HG03280 (cell line): ENCODE data around the gene PLEKHA1.

Source experiments
- ATAC-seq: cut with Tn5 transposase; IDR thresholded peaks from one replicate; pipeline ENCODE4 v1.9.1; 2021; ENCODE audit warnings: mild to moderate bottlenecking, moderate library complexity; ENCODE audit not compliant: unreplicated experiment

PLEKHA1 gene

DNA sequence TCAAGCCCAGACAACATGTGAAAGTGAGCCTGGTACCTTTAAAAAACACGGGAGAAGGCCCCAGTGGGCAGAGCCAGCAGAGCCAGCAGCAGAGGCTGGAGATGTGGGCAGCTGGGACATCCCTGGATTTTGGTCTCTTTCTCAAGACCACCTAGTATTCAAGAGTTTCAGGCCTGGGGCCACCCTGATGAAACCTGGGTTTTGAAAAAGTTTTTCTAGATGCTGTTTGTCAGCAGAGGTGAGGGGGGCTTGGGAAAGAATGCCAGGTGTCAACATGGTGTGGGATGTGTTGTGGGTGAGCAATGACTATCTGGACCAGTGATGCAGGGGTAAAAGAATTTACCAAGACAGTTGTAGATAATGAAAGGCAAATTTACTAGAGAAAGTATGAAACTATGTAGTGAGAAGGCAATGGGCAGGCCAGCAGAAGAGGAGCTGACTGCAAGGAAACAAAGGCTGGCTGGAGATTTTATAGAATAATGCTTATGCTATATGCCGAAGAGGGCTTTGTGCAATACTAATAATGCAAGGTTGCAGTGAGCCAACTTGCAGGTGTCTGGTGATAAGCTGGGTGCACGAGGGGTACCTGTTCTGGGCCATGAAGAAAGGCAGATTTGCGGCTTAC, 28.1 kb upstream of the PLEKHA1 start:
- no peak for ATAC-seq

DNA sequence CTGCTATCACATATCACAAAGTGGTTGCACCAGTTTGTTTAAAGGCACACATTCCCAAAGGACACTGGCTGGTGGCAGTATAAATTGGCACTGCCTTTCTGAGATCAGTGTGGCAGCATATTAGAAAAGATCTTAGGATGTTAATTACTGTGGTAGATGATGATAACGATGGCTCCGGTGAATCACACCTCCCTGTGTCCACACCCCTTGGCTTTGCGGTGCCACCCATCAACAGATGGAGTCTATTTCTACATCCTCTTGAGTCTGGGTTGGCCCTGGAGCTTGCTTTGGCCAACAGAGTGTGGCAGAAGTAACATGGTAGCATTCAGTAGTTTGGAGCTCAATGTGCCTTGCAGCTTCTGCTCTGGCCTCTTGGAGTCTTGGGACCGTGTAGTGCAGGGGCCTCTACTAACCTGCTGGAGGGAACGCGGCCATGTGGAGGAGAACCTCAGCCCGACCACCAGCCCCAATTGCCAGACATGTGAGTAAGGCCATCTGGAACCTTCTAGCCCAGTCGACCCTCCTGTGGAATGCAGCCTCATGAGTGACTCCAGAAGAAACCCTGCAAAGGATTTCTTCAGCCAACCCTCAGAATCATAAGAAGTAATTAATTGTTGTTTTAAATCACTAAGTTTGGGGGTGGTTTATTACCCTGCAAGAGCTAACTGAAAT, 27.2 kb upstream of the PLEKHA1 start:
- ATAC-seq = no peak

DNA sequence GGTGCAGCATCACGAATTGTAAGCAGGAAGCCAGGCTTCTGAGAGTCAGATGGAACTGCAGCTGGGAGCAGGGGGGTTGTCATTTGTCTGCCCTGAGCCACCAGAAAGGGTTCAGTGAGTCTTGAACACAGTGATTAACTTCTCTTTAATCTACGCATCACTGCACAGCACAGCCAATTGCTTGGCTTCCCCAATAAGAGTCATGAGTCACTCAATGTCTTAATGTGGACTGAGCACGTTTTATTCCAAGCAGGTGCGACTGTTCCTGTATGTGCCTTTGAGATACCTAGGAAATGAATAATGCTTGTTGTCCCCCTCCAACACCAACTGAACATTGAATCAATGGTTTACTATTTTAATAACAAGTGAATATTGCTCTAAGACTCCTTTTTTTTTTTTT, 26.0 kb upstream of the PLEKHA1 start:
- no peak for ATAC-seq

DNA sequence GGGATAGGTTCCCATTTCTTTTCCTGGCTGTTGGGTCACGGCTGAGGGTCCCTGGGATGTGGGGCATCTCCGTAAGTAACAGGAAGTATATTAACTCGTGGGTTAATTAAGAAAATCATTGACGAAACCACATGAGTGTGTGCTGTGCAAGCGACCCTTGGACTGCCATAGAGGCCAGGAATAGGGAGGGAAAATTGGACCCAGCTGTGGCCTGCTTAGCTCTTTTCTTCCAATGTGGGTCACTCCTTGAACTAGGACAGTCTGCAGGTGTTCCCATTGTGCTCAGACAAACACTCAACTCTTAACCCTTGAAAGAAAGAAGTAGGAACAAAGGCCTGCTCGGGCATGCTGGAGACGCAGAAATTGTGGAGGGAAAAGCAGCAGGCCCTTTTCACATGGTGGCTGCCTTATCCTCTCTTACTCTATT, 25.6 kb upstream of the PLEKHA1 start:
- no peak for ATAC-seq

GRCh38 chr10:122349758-122350369, 24.6 kb upstream of the PLEKHA1 start:
- no peak for ATAC-seq

DNA sequence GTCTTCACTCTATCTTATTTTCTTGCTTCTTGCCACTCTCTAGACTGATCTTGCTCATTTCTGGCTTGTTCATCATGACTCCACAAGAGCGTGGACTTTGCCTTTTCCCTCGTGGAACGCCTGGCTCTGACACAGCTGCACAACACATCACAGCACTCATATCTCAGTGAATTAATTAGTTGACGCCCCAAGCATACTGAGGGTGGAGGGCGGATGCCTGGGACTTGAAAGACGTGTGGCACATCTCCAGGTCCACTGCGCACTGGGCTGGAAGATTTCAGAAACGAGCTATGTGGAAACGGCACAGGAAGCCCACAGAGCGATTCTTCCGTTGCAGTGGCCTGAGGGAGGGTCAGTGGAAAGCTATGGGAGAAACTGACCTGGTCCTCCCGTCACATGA, 23.6 kb upstream of the PLEKHA1 start:
- no peak for ATAC-seq

DNA sequence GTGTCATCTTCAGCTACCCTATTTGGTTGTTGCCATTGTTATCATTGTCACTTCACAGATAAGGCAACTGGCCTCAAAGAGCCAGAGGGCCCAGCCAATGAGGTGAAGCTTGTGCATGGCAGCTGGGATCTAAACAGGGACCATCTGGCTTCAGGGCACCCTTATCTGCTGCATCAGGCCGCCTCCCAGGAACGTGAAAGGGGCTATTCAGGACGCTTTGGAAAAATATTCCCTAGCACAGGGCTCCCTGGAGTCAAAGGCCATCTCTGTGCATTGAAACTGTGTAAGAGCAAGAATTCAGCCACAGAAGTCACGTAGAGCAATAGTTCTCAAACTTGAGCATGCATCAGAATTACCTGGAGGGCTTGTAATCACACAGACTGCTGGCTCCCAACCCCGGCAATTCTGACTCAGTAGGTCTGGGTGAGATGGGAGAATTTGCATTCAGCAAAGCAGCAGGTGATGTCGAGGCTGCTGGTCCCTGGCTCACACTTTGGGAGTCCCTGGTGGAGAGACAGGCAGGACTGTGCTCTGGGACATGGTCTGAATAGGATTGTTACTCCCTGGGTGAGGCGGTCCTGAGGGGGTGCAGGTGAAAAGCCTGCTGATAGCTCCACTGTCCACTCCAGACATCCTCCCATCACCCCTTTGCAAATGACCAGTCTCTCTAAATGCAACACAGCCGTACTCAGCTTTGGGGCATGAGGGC, 21.5 kb upstream of the PLEKHA1 start:
- ATAC-seq = no peak

DNA sequence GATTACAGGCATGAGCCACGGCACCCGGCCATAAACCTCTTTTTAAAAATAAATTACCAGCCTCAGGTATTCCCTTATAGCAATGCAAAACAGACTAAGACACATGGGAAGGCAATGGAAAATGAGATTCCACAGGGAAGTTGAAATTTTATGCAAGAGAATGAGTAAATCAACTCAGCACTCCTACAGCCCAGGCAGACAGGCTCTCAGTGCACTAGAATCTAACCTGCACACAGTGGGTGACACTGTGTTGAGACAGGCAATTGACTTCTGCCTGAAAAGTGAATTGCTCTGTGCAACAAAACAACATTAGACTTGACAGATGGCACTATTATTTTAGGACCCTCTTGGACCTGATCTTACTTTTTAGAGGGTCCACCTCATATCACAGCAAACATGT, 20.1 kb upstream of the PLEKHA1 start:
- ATAC-seq = no peak

GRCh38 chr10:122357685-122358084, 16.8 kb upstream of the PLEKHA1 start:
- no peak for ATAC-seq

DNA sequence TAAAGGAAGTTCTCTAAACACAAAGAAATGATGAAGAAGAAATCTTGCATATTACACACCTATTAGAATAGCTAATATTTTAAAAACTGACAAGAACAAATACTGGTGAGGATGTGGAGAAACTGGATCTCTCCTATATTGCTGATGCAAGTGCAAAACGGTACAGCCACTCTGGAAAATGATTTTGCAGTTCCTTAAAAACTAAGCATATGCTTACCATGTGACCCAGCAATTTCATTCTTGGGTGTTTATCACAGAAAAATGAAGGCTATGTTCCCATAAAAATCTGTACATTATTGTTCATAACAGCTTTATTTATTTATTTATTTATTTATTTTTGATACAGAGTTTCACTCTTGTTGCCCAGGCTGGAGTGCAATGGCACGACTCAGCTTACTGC, 14.9 kb upstream of the PLEKHA1 start:
- no peak for ATAC-seq

- ATAC-seq = no peak
Observed at GRCh38 chr10:122361046-122361445, 13.5 kb upstream of the PLEKHA1 start.

GRCh38 chr10:122362031-122362592, 12.4 kb upstream of the PLEKHA1 start:
- no peak for ATAC-seq

GRCh38 chr10:122362621-122363020, 11.9 kb upstream of the PLEKHA1 start:
- ATAC-seq = no peak

DNA sequence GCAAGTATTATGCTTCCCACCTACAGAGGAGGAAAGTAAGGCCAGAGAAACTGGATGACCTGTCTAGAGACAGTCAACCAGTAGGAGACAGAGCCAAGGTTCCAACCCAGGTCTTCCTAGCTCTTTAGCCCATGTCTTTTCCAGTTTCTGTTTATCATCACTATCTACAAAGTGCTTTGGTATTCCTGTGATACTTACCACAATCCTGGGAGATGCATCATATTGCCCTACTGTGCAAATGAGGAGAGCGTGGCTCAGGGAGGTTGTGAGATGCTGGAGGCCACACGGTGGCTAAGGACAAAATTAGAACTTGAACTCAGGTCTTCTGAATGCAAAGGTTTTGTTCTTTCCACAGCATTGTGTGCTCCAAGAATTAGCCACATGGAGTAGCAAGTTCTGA, 11.2 kb upstream of the PLEKHA1 start:
- no peak for ATAC-seq

DNA sequence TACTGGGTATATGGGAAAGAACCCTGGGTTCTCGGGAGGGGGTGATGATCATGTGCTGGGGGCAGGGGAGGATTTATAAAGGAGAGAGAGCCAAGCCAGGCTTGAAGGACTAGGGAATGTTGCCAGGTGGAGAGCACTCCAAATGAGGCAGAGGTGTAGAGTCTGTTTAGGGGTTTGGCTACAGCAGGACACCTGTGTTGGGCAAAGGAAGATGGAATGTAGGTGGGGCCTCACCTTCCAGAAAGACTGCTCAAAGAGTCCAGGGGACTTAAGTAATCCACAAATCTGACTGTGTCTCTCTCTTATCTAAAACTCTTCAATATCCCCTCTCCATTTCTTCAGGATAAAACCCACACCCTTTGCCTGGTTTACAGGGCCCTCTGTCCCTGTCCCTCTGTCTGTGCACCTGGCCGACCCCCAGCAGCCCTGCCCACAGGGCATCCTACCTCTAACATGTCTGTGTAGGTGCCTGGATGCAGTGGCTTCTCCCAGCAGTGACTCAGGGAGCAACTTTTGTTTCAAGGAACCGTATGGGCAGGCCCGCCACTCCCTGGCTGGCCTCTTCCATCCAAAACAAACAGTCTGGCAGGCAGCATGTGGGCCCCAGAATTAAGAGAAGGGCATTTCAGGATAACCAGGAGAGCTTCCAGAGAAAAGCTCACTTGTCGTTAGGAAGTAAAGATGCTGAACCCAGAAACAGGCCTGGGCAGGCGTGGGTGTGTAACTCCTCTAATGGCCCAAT, 10.6 kb upstream of the PLEKHA1 start:
- no peak for ATAC-seq

DNA sequence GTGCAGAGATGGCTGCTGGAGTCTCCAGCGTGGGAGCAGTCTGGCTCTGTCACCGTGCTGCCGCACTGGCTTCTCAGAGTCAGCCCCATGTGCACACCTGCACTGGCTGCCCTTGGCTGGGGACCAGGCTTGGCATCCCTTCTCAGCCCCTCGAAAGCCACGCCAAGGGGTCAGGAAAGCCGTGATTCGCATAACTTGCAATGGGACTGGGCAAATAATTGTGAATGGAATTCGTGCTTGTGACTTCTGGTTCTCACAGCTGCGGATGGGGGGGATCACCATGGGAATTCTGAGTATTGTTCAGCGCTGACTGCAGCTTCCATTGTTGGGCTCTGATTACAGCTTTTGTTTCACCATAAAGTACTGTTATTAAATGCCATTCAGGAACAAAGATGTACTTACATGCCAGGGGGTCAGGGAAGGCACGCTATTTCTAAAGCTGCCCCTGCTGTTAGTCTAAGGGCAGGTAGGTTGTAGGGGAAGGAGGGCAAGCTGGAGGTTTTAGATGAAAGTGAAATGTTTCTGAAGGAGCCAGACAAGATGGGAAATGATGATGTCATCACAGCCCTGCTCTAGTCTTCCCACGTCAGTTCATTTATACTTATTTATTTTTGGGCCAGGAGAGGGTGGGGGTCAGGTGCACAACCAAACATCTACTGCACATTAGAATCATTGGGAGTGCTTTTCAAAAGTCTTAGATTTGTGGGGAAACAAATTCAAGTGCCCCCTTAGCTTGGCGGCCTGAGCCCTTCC, 5.8 kb upstream of the PLEKHA1 start:
- ATAC-seq = no peak

- no peak for ATAC-seq
Observed at GRCh38 chr10:122373108-122373507, 1.4 kb upstream of the PLEKHA1 start.

- ATAC-seq = no peak
Observed at GRCh38 chr10:122373721-122374120, 787 bp upstream of the PLEKHA1 start.

DNA sequence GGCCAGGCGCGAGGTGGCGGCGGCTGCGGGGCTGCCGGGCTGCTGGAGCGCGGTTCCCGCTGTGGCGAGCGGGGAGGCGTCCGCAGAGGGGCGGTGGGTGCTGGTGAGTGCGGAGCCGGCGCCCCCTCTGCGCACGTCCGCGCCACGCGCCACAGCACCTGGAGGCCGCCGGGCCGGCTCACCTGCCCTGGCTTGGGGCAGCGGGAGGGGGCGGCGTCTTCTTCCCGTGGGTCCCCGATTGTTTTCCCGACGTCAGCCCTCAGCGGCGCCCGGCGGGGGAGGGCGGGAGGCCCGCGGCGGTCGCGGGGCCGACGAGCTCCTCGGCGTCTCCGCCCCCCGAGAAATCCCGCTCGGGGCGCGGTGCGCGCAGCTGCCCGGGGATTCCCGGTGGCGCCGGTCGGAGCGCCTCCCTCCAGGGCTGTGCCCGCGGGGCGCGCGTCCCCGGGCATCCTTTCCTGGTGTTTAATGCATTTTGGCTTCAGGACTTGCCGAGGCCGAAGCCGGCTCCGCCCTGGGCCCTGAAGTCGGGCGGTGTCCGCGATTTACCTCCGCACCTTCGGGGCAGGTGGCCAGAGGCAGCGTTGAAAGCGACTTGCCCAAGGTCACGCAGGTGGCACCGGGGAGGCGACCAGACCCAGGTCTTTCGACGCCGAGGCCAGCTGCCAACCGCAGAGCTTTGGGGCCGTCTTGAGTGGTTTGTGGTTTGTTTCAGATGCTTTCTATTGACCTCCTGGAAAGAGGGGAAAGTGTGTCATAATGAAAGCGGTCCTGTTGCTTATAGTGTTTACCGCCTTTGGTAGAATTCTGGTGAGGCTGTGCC, 561 bp downstream of the PLEKHA1 start:
- ATAC-seq = peak; percentile 42
